CD4-positive, alpha-beta T cell (primary cell): ENCODE measurements around the gene SF3A2. TPM values are rescaled to one million over a fixed set of nuclear protein-coding genes. Genes with fewer than 3 reads are reported as not detected.

ENCODE experiments used
- ATAC-seq: fragments of 200-7000 bp; cut with Tn5 transposase; one replicate; pipeline ENCODE4 v1.10.0; 2022; ENCODE audit warnings: mild to moderate bottlenecking; ENCODE audit not compliant: poor library complexity
- CTCF ChIA-PET: fragments of 350-600 bp; sonication (Branson Sonifier 250); formaldehyde crosslinking; loops from one replicate; lab custom pipeline; 2021; ENCODE audit warnings: antibody characterized with exemption, inconsistent platforms; lab: Charles Lee
- POLR2A ChIA-PET: fragments of 350-600 bp; sonication (Branson Sonifier 250); formaldehyde crosslinking; loops from one replicate; lab custom pipeline; 2021; ENCODE audit warnings: antibody characterized with exemption, inconsistent platforms; lab: Charles Lee
- DNase-seq, 14 experiments: peaks; one replicate each; pipeline ENCODE4 v3.0.0-alpha.2; 2013 to 2020; ENCODE audit warnings: mixed read lengths in 2 of 14
- H3K27ac ChIP-seq, 2 donors: one replicate each; pipeline versions ENCODE4 v1.5.1 to v1.7.0; 2013; ENCODE audit warnings: low read length in 2 of 2, low read depth in 1 of 2, mild to moderate bottlenecking in 1 of 2
- H3K27me3 ChIP-seq, 2 experiments: 1 replicate in 1 of 2; 2 replicates in 1 of 2; pipeline versions ENCODE4 v1.6.1 to v1.7.0; 2013; ENCODE audit warnings: low read length in 2 of 2, control low read depth in 1 of 2, mild to moderate bottlenecking in 1 of 2, moderate library complexity in 1 of 2; ENCODE audit not compliant: insufficient read depth in 2 of 2, control insufficient read depth in 1 of 2
- H3K36me3 ChIP-seq: one replicate; pipeline ENCODE4 v1.6.1; 2013; ENCODE audit warnings: low read length, control low read depth; ENCODE audit not compliant: insufficient read depth
- H3K4me1 ChIP-seq: one replicate; pipeline ENCODE4 v1.6.1; 2013; ENCODE audit warnings: low read length, control low read depth; ENCODE audit not compliant: insufficient read depth
- H3K4me3 ChIP-seq: one replicate; pipeline ENCODE4 v1.5.1; 2013; ENCODE audit warnings: mild to moderate bottlenecking, low read length, moderate library complexity
- H3K9me3 ChIP-seq, 2 experiments: 1 replicate in 1 of 2; 2 replicates in 1 of 2; pipeline versions ENCODE4 v1.6.1 to v1.7.0; 2013; ENCODE audit warnings: low read length in 2 of 2, mild to moderate bottlenecking in 2 of 2, control low read depth in 1 of 2, moderate library complexity in 1 of 2; ENCODE audit not compliant: control insufficient read depth in 1 of 2, insufficient read depth in 1 of 2
- H3K27ac Mint-ChIP-seq: one replicate; pipeline ENCODE4 v1.8.0; 2020; ENCODE audit warnings: mixed read lengths
- H3K27me3 Mint-ChIP-seq: one replicate; pipeline ENCODE4 v1.8.0; 2021; ENCODE audit warnings: mixed read lengths
- H3K36me3 Mint-ChIP-seq: one replicate; pipeline ENCODE4 v1.8.0; 2021; ENCODE audit warnings: low read depth, mixed read lengths
- H3K4me1 Mint-ChIP-seq: one replicate; pipeline ENCODE4 v1.8.0; 2021; ENCODE audit warnings: low read depth, mixed read lengths
- H3K4me3 Mint-ChIP-seq: one replicate; pipeline ENCODE4 v1.8.0; 2020; ENCODE audit warnings: mild to moderate bottlenecking, mixed read lengths
- H3K9me3 Mint-ChIP-seq: one replicate; pipeline ENCODE4 v1.8.0; 2020; ENCODE audit warnings: mixed read lengths
- intact Hi-C, 2 experiments: fragments of 100-400 bp; cut with DNase I in 1 of 2; cut with micrococcal nuclease in 1 of 2; formaldehyde crosslinking; loops; one replicate each; pipeline versions ENCODE4 v1.15.1 to v1.9.0; 2023 to 2025; cut with DNase I, micrococcal nuclease
- total RNA-seq, 174 experiments: library from RNA in 2 of 174; stranded (reverse) in 2 of 174; gene quantifications; one replicate each; pipeline ENCODE4 v1.2.3 and lab custom pipeline; 2021 to 2026
- TF ChIP-seq, protein P1 (sequence below): fragments of 200-600 bp; IDR thresholded peaks from one replicate; pipeline ENCODE4 v1.8.0; 2022; ENCODE audit warnings: antibody characterized with exemption, mild to moderate bottlenecking

SF3A2 gene
- total RNA-seq, 2 experiments from 2014 or later = 186 to 194 TPM

DNA sequence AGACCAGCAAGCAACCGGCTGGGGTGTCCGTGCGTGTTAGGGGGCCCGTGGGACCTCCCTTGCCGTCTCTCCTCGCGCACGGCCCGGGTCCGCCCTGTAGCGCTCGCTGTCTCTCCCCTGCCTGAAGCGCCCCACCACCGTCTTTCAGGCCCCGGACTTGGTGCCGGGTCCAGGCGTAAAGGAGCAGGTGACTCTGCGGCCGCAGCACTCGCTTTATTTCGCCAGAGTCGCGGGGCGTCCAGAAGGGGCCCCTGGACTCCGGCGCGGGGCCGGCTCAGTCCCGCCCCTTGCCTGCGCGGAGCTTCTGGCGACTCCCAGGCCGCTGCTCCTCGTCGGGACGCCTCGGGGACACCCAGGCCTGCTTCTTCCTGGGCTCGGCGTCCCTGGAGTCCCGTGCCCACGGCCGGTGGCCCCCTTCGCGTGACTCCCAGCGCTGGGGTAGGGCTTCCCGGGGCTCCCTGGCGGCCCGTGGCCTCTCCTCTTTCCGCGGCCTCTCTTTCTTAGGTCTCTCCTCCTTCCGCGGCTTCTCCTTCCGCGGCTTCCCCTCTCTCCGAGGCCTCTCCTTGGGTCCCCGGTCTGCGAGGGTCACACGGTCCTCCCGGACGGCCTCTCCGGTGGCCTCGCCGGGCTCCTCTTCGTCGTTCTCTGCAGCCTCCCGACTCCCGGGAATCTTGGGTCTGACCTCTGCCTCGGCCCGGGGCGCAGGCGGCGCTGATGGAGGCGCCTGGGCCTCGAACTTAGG lies 15.6 kb downstream of the SF3A2 start:
- ATAC-seq (no peak), DNase-seq (no peak)
- peaks cover 6% of the 10 kb centered on the region for H3K36me3 Mint-ChIP-seq
- POLR2A ChIA-PET = interaction anchor here (1.1 to 11.6 kb wide), 5 partner anchors 9 to 37 kb away, joined by 3 to 195 read pairs (median 8); no protein-coding TSS in a partner anchor
- H3K27me3 Mint-ChIP-seq = no peaks in the 10 kb centered on the region
- H3K36me3 ChIP-seq = peaks cover 16% of the 10 kb centered on the region
- no peak overlapping the region for H3K27ac Mint-ChIP-seq
- peak overlapping the region; percentile 50 for H3K4me3 ChIP-seq
- TF ChIP-seq, protein P1, sequence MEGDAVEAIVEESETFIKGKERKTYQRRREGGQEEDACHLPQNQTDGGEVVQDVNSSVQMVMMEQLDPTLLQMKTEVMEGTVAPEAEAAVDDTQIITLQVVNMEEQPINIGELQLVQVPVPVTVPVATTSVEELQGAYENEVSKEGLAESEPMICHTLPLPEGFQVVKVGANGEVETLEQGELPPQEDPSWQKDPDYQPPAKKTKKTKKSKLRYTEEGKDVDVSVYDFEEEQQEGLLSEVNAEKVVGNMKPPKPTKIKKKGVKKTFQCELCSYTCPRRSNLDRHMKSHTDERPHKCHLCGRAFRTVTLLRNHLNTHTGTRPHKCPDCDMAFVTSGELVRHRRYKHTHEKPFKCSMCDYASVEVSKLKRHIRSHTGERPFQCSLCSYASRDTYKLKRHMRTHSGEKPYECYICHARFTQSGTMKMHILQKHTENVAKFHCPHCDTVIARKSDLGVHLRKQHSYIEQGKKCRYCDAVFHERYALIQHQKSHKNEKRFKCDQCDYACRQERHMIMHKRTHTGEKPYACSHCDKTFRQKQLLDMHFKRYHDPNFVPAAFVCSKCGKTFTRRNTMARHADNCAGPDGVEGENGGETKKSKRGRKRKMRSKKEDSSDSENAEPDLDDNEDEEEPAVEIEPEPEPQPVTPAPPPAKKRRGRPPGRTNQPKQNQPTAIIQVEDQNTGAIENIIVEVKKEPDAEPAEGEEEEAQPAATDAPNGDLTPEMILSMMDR = no peak
- CTCF ChIA-PET = interaction anchor here (0.6 to 2.1 kb wide), 6 partner anchors 8 to 74 kb away, joined by 3 to 11 read pairs (median 4); no protein-coding TSS in a partner anchor
- peaks cover 0 to 11% of the 10 kb centered on the region in 2 experiments for H3K9me3 ChIP-seq
- peak overlapping the region; percentile 80 for H3K4me3 Mint-ChIP-seq
- intact Hi-C loops = loop anchor here (2.0 kb wide), 2 partner anchors 15 to 21 kb away; partner anchors contain the start of genes PLEKHJ1 (in 1 of the 2) and SF3A2 (in 1 of the 2)
- H3K9me3 Mint-ChIP-seq = no peaks in the 10 kb centered on the region
- peaks cover 55% of the 10 kb centered on the region for H3K4me1 ChIP-seq
- no peak overlapping the region for H3K27ac ChIP-seq
- peaks cover 23 to 26% of the 10 kb centered on the region in 2 experiments for H3K27me3 ChIP-seq
- peaks cover 9% of the 10 kb centered on the region for H3K4me1 Mint-ChIP-seq

GRCh38 chr19:2252797-2253105 lies 16.1 kb downstream of the SF3A2 start:
- Histone ChIP-seq H3K27me3 (peaks cover 23 to 26% of the 10 kb centered on the region in 2 experiments), H3K4me3 (peak overlapping the region; percentile 50), H3K4me1 (peaks cover 61% of the 10 kb centered on the region), H3K27ac (no peak overlapping the region), H3K9me3 (peaks cover 0 to 11% of the 10 kb centered on the region in 2 experiments), H3K36me3 (peaks cover 11% of the 10 kb centered on the region)
- ATAC-seq (peak; percentile 2), DNase-seq (no peak)
- TF ChIP-seq, protein P1 = no peak
- Mint-ChIP-seq H3K4me1 (peaks cover 11% of the 10 kb centered on the region), H3K36me3 (peaks cover 6% of the 10 kb centered on the region), H3K4me3 (peak overlapping the region; percentile 80), H3K27me3 (no peaks in the 10 kb centered on the region), H3K9me3 (no peaks in the 10 kb centered on the region), H3K27ac (no peak overlapping the region)
- intact Hi-C loops = loop anchor here (1.0 to 2.0 kb wide), 4 partner anchors 16 to 224 kb away; partner anchors contain the start of genes GADD45B (in 1 of the 2), PLEKHJ1 (in 1 of the 2) and SF3A2 (in 1 of the 2)
- ChIA-PET POLR2A (interaction anchor here (1.0 to 11.6 kb wide), 7 partner anchors 8 to 223 kb away, joined by 3 to 195 read pairs (median 5); partner anchors contain the start of gene GADD45B), CTCF (interaction anchor here (0.6 to 2.1 kb wide), 6 partner anchors 9 to 1587 kb away, joined by 3 to 11 read pairs (median 5); no protein-coding TSS in a partner anchor)
